Breast epithelium (tissue), 4 donors: Measurements from ENCODE around the gene PEF1. TPM values are rescaled to one million over a fixed set of nuclear protein-coding genes. Genes with fewer than 3 reads are reported as not detected.

Source experiments
- DNase-seq, 2 donors: peaks; one replicate each; pipeline ENCODE4 v3.0.0-alpha.2; 2019; ENCODE audit warnings: low spot score in 2 of 2
- H3K27ac ChIP-seq, 2 donors: fragments of 200-600 bp; sonication (generic) in 1 of 2; one replicate each; pipeline ENCODE4 v1.5.1; 2016 to 2019; ENCODE audit warnings: mild to moderate bottlenecking in 1 of 2
- H3K27me3 ChIP-seq, 2 donors: fragments of 200-600 bp; sonication (generic) in 1 of 2; one replicate each; pipeline versions ENCODE4 v1.5.1 to v1.6.0; 2017 to 2019; ENCODE audit warnings: control low read depth in 1 of 2, mild to moderate bottlenecking in 1 of 2
- H3K36me3 ChIP-seq: fragments of 200-600 bp; one replicate; pipeline ENCODE4 v1.5.1; 2019
- H3K4me1 ChIP-seq, 2 donors: fragments of 200-600 bp; sonication (generic); one replicate each; pipeline ENCODE4 v1.5.1; 2016 to 2019; ENCODE audit warnings: control low read depth in 1 of 2
- H3K4me3 ChIP-seq, 3 donors: fragments of 200-600 bp; sonication (generic); 1 replicate in 2 of 3; 2 replicates in 1 of 3; pipeline ENCODE4 v1.5.1; 2016 to 2019; ENCODE audit warnings: mild to moderate bottlenecking in 3 of 3, moderate library complexity in 2 of 3
- H3K9me3 ChIP-seq, 2 donors: fragments of 200-600 bp; sonication (generic) in 1 of 2; one replicate each; pipeline ENCODE4 v1.5.1; 2016 to 2019; ENCODE audit warnings: control low read depth in 1 of 2
- CTCF ChIP-seq, 3 donors: fragments of 450-650 bp; IDR thresholded peaks; one replicate each; pipeline ENCODE4 v1.5.1; 2016 to 2017; ENCODE audit warnings: antibody characterized with exemption in 3 of 3, mild to moderate bottlenecking in 3 of 3, moderate library complexity in 3 of 3
- POLR2A ChIP-seq: fragments of 450-650 bp; IDR thresholded peaks from one replicate; pipeline ENCODE4 v1.6.1; 2016; ENCODE audit warnings: antibody characterized with exemption, mild to moderate bottlenecking, moderate library complexity
- POLR2AphosphoS5 ChIP-seq, 3 donors: sonication (generic); formaldehyde crosslinking; IDR thresholded peaks; one replicate each; pipeline ENCODE4 v1.6.1; 2017; ENCODE audit warnings: antibody characterized with exemption in 3 of 3
- intact Hi-C: fragments of 100-400 bp; cut with DNase I; formaldehyde crosslinking; loops from one replicate; pipeline ENCODE4 v1.15.1; 2023; ENCODE audit warnings: low total_unique reads
- total RNA-seq, 3 donors: library from RNA; depleted of rRNA; stranded (reverse); fragments of >200 nt; gene quantifications; one replicate each; pipeline ENCODE4 v1.1.0, GENCODE V29; 2016

PEF1 gene
- total RNA-seq, 3 donors from 2014 or later = 67.8 to 84.9 (median 70.1) TPM

GRCh38 chr1:31653717-31654473, 9.2 kb upstream of the PEF1 start:
- Histone ChIP-seq H3K36me3 (no peaks in the 10 kb centered on the region), H3K9me3 (no peaks in the 10 kb centered on the region), H3K27ac (peak overlapping the region; percentile 56 to 99), H3K27me3 (no peaks in the 10 kb centered on the region), H3K4me3 (no peak overlapping the region), H3K4me1 (peaks cover 0 to 24% of the 10 kb centered on the region in 2 donors)
- intact Hi-C loops = no loop called here
- TF ChIP-seq POLR2A (no peak), CTCF (IDR thresholded peaks at IDR 0.05) (no peak)
- no peak for DNase-seq

DNA sequence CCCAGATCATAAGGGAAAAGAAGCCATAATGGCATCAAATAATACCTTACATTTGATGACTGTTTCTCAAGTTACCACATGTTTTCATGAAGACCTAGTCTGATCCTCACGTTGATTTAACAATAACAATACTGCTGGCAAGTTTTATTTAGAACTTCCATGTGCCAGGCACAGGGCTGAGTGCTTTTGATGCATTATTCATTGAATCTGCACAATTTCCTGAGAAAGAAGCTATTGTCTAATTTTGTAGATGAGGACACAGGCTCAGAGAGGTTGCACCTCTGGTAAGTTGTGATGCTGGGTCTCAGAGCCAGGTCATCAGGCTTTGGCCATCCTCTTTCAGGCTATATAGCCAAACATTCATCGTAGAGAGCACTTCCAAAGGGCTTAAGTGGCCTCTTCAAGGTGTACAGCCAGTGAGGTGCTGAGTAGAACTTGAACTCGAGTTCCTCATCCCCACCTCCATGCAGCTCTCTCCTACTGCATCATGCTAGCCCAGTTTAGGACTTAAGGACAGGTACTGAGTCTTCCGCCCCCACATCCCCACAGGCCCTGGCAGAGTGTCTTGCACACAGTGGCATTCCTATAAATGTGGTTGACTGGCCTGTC, 8.3 kb upstream of the PEF1 start:
- no peak overlapping the region for H3K4me3 ChIP-seq
- H3K9me3 ChIP-seq = no peaks in the 10 kb centered on the region
- DNase-seq = peak in 1 of 2 donors; percentile 53
- intact Hi-C loops = no loop called here
- H3K27ac ChIP-seq = peak overlapping the region; percentile 55 to 99
- no peak for TF ChIP-seq POLR2AphosphoS5 (IDR thresholded peaks at IDR 0.05)
- TF ChIP-seq CTCF (IDR thresholded peaks at IDR 0.05) = no peak
- TF ChIP-seq POLR2A = no peak
- H3K36me3 ChIP-seq = no peaks in the 10 kb centered on the region
- peaks cover 0 to 29% of the 10 kb centered on the region in 2 donors for H3K4me1 ChIP-seq
- H3K27me3 ChIP-seq = no peaks in the 10 kb centered on the region

DNA sequence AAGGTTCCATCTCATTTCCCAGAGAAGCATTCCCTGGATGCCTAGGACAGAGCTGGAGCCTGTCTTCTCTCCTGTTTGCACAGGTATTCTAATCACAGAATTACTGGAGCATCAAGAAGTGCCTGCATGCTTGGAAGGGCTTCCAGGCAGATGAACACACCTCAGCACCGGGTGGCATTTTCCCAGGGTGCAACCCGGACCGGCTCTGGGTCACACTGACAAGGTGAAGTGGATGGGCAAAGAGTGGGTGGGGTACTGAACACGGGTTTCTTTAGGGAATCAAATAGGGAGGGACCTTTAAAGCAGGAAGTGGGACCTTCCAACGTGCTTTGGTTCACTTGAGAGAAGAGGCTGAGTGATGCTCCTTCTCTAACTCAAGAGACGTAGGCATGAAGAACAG, 7.1 kb upstream of the PEF1 start:
- no peak for TF ChIP-seq CTCF (IDR thresholded peaks at IDR 0.05)
- Histone ChIP-seq H3K27me3 (no peaks in the 10 kb centered on the region), H3K4me3 (no peak overlapping the region), H3K27ac (peak overlapping the region; percentile 66 to 99), H3K9me3 (no peaks in the 10 kb centered on the region), H3K36me3 (no peaks in the 10 kb centered on the region), H3K4me1 (peaks cover 0 to 37% of the 10 kb centered on the region in 2 donors)
- DNase-seq = no peak
- intact Hi-C loops = no loop called here

- TF ChIP-seq CTCF (IDR thresholded peaks at IDR 0.05) = no peak
- TF ChIP-seq POLR2A = no peak
- TF ChIP-seq POLR2AphosphoS5 (IDR thresholded peaks at IDR 0.05) = no peak
- intact Hi-C loops = no loop called here
- H3K27me3 ChIP-seq = no peaks in the 10 kb centered on the region
- peak overlapping the region; percentile 66 to 99 for H3K27ac ChIP-seq
- peaks cover 0 to 37% of the 10 kb centered on the region in 2 donors for H3K4me1 ChIP-seq
- no peaks in the 10 kb centered on the region for H3K9me3 ChIP-seq
- no peak for DNase-seq
- no peaks in the 10 kb centered on the region for H3K36me3 ChIP-seq
- no peak overlapping the region for H3K4me3 ChIP-seq
These were observed 6.4 kb upstream of the PEF1 start for GRCh38 chr1:31651089-31651420.
